Endothelial cell of umbilical vein (primary cell): ENCODE measurements around the gene OXLD1. TPM values are rescaled to one million over a fixed set of nuclear protein-coding genes. Genes with fewer than 3 reads are reported as not detected.
A peak's percentile ranks its signal among the peaks of the same experiment; 100 is the strongest.

Experiments
- BruUV-seq: library from RNA; stranded (reverse); fragments of 400-500 nt; replicated peaks from 2 replicates; lab custom pipeline; 2021; lab: Mats Ljungman, UMichigan
- CTCF ChIA-PET: fragments of 300-600, 350-600 bp; sonication (Branson Sonifier 250); formaldehyde crosslinking; loops from one replicate; lab custom pipeline; 2021; ENCODE audit warnings: antibody characterized with exemption, inconsistent platforms; lab: Charles Lee
- POLR2A ChIA-PET: fragments of 300-600, 350-600 bp; sonication (Branson Sonifier 250); formaldehyde crosslinking; loops from one replicate; lab custom pipeline; 2021; ENCODE audit warnings: antibody characterized with exemption, inconsistent platforms; lab: Charles Lee
- DNase-seq: peaks from one replicate; pipeline ENCODE4 v3.0.0-alpha.2; 2011; ENCODE audit warnings: low read depth, low spot score
- FAIRE-seq: peaks from 2 replicates; lab custom pipeline; 2011; peaks lifted over from hg19 to GRCh38; lab: Jason Lieb, UNC
- H2AFZ ChIP-seq: 2 replicates; pipeline ENCODE4 v1.6.0; 2012; ENCODE audit warnings: low read depth, low read length, control low read depth, inconsistent platforms
- H3K27ac ChIP-seq: 2 replicates; pipeline ENCODE4 v1.5.1; 2011; ENCODE audit warnings: low read depth, mild to moderate bottlenecking, control low read depth, low read length, moderate library complexity; ENCODE audit not compliant: insufficient read depth
- H3K27me3 ChIP-seq, 2 experiments: 2 replicates each; pipeline versions ENCODE4 v1.6.0 to v1.6.1; 2011; ENCODE audit warnings: low read length in 2 of 2, mixed read lengths in 1 of 2; ENCODE audit not compliant: control insufficient read depth in 2 of 2, insufficient read depth in 2 of 2
- H3K36me3 ChIP-seq, 2 experiments: 2 replicates in 1 of 2; 3 replicates in 1 of 2; pipeline ENCODE4 v1.5.1; 2011; ENCODE audit warnings: low read length in 2 of 2, mild to moderate bottlenecking in 1 of 2, moderate library complexity in 1 of 2; ENCODE audit not compliant: control insufficient read depth in 2 of 2, insufficient read depth in 2 of 2; ENCODE audit errors: extremely low read depth in 1 of 2
- H3K4me1 ChIP-seq: 3 replicates; pipeline ENCODE4 v1.5.1; 2011; ENCODE audit warnings: mild to moderate bottlenecking, low read length; ENCODE audit not compliant: control insufficient read depth, insufficient read depth; ENCODE audit errors: extremely low read depth
- H3K4me2 ChIP-seq: 2 replicates; pipeline ENCODE4 v1.6.1; 2011; ENCODE audit warnings: low read length, control low read depth, mixed read lengths; ENCODE audit not compliant: insufficient read depth
- H3K4me3 ChIP-seq, 3 experiments: fragments of 200-600 bp in 1 of 3; sonication (generic), shearing (Covaris generic) in 1 of 3; replicated peaks in 1 of 3; 2 replicates each; pipeline ENCODE4 v1.5.1; 2011 to 2016; ENCODE audit warnings: control low read depth in 3 of 3, low read length in 3 of 3, mild to moderate bottlenecking in 2 of 3, inconsistent platforms in 1 of 3, low read depth in 1 of 3, moderate library complexity in 1 of 3; ENCODE audit not compliant: insufficient read depth in 1 of 3
- H3K79me2 ChIP-seq: 2 replicates; pipeline ENCODE4 v1.6.0; 2012; ENCODE audit warnings: low read length, inconsistent platforms; ENCODE audit not compliant: control insufficient read depth, insufficient read depth
- H3K9ac ChIP-seq: replicated peaks from 2 replicates; pipeline ENCODE3; 2011; ENCODE audit warnings: low read length, control low read depth; ENCODE audit not compliant: insufficient read depth; ENCODE audit errors: extremely low read depth
- H3K9me1 ChIP-seq: replicated peaks from 3 replicates; pipeline ENCODE4 v1.6.0; 2011; ENCODE audit warnings: mild to moderate bottlenecking, low read length; ENCODE audit not compliant: control insufficient read depth, insufficient read depth; ENCODE audit errors: extremely low read depth
- H3K9me3 ChIP-seq: replicated peaks from 2 replicates; pipeline ENCODE4 v1.5.1; 2012; ENCODE audit warnings: low read length, inconsistent platforms; ENCODE audit not compliant: control insufficient read depth, insufficient read depth
- H4K20me1 ChIP-seq: replicated peaks from 2 replicates; pipeline ENCODE3; 2011; ENCODE audit warnings: mild to moderate bottlenecking, low read length; ENCODE audit not compliant: control insufficient read depth, insufficient read depth; ENCODE audit errors: extremely low read depth
- CTCF ChIP-seq, 2 donors: IDR thresholded peaks; 1 replicate in 1 of 2; 2 replicates in 1 of 2; pipeline ENCODE4 v1.5.1; 2011; ENCODE audit warnings: low read length in 2 of 2, mild to moderate bottlenecking in 2 of 2, moderate library complexity in 2 of 2, control low read depth in 1 of 2, inconsistent platforms in 1 of 2, low read depth in 1 of 2; ENCODE audit not compliant: insufficient read depth in 1 of 2; ENCODE audit errors: extremely low read depth in 1 of 2
- EZH2 ChIP-seq: IDR thresholded peaks from 2 replicates; pipeline ENCODE4 v1.6.1; 2012; ENCODE audit warnings: borderline replicate concordance, low read depth, mild to moderate bottlenecking, moderate library complexity, low read length, inconsistent platforms; ENCODE audit not compliant: severe bottlenecking
- FOS ChIP-seq: IDR thresholded peaks from 2 replicates; pipeline ENCODE4 v1.6.1; 2011; ENCODE audit warnings: mild to moderate bottlenecking, low read length, moderate library complexity, borderline replicate concordance; ENCODE audit not compliant: insufficient read depth
- JUN ChIP-seq: IDR thresholded peaks from 2 replicates; pipeline ENCODE4 v1.6.1; 2011; ENCODE audit warnings: borderline replicate concordance, low read depth; ENCODE audit not compliant: insufficient read length, insufficient read depth
- POLR2AphosphoS5 ChIP-seq: IDR thresholded peaks from 2 replicates; pipeline ENCODE4 v1.6.1; 2012; ENCODE audit warnings: low read depth, mild to moderate bottlenecking, control low read depth, low read length, moderate library complexity; ENCODE audit not compliant: insufficient read depth
- dilution Hi-C: fragments of 300-500 bp; cut with MboI; formaldehyde crosslinking; loops from one replicate; pipeline ENCODE4 v1.15.0; 2019; ENCODE audit warnings: low sequenced_read_pairs; ENCODE audit not compliant: extremely low pct_ligation_motif_present
- intact Hi-C: fragments of 100-400 bp; cut with micrococcal nuclease; formaldehyde crosslinking; loops from one replicate; pipeline ENCODE4 v1.10.0; 2022
- polyA plus RNA-seq, 4 experiments: library from polyadenylated mRNA; depleted of rRNA in 3 of 4; stranded (reverse) in 3 of 4; unstranded in 1 of 4; fragments of >200 nt; gene quantifications; 2 replicates each; pipeline versions ENCODE4 v1.2.1 to v1.2.3, GENCODE V29; 2011 to 2012; ENCODE audit warnings: missing spikeins in 1 of 4
- total RNA-seq: library from RNA; stranded (reverse); gene quantifications from 2 replicates; pipeline ENCODE4 v1.2.3, GENCODE V29; 2021

Gene OXLD1
- total and polyA plus RNA-seq, 2 donors (not counting 3 experiments of a cell fraction or from before 2014, with no cell fraction given) = 20.1 to 35.2 TPM

- FAIRE-seq = no peak
- dilution Hi-C loops = no loop called here
- Histone ChIP-seq H4K20me1 (no peaks in the 10 kb centered on the region), H3K9ac (no peak within 1 kb of the TSS), H2AFZ (peak within 1 kb of the TSS; percentile 13), H3K4me1 (peaks cover 9% of the 10 kb centered on the region), H3K27me3 (no peaks in the 10 kb centered on the region), H3K27ac (no peak within 1 kb of the TSS), H3K4me3 (no peak within 1 kb of the TSS), H3K36me3 (no peaks in the 10 kb centered on the region), H3K4me2 (no peak within 1 kb of the TSS), H3K9me1 (no peaks in the 10 kb centered on the region), H3K9me3 (no peaks in the 10 kb centered on the region), H3K79me2 (no peaks in the 10 kb centered on the region)
- no peak for TF ChIP-seq JUN
- no peak for TF ChIP-seq EZH2
- no peak for TF ChIP-seq CTCF (IDR thresholded peaks at IDR 0.05; ENCODE audit: extremely low read depth in 1 of 2, insufficient read depth in 1 of 2, low read depth in 1 of 2, low read length in 2 of 2)
- TF ChIP-seq FOS = no peak
- TF ChIP-seq POLR2AphosphoS5 = no peak
- intact Hi-C loops = no loop called here
- no TSS peak for BruUV-seq
- POLR2A ChIA-PET = interaction anchor here (2.1 kb wide), 1 partner anchor 20 kb away, joined by 4 read pairs; no protein-coding TSS in a partner anchor
- no peak for DNase-seq
- CTCF ChIA-PET = no interaction called here
Measured at GRCh38 chr17:81656118-81656743, 10.2 kb downstream of the OXLD1 start, which contains the start of gene PDE6G. Gene PDE6G (minus strand): TSS chr17:81656542. CDS start chr17:81653305, 3,237 bp downstream.
